Measurements from ENCODE around the gene DSCAML1. TPM values are rescaled to one million over a fixed set of nuclear protein-coding genes. Genes with fewer than 3 reads are reported as not detected.
A peak's percentile ranks its signal among the peaks of the same experiment; 100 is the strongest.

Gene DSCAML1
- total RNA-seq, 1 experiment from 2014 or later, result 0.03 TPM

DNA sequence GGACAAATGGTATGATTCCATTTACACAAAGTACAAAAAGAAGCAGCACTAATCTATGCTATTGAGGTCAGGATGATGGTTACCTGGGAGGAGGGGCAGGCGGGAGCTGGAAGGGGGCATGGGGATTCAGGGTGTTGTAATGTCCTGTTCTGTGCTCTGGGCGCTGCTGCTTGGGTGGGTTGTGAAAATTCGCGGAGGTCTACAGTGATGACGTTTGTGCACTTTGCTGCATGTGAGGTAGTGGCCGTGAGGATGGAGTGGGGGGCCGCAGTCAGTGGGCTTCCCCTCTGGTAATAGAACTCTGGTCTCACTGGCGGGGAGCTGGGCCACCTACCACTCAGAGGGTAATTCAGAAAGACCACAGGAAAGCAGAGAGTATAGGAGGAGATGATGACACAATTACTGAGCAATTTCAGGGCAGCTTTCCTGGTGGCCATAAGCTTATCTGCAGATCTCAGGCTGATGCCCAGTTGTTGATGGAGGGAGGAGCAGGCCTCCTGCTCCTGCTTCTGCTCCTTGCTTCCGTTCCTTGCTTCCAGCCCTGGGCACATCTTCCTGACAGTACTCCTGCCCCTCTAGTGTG, 347.8 kb downstream of the DSCAML1 start:
- Histone ChIP-seq H3K27ac (peak overlapping the region; percentile 53), H3K36me3 (no peaks in the 10 kb centered on the region), H3K4me3 (no peak overlapping the region), H3K9me3 (replicated peaks) (no peaks in the 10 kb centered on the region), H3K27me3 (replicated peaks) (no peaks in the 10 kb centered on the region), H3K4me1 (replicated peaks) (peaks cover 28% of the 10 kb centered on the region)
- DNase-seq (ENCODE audit: low read depth in 1 of 2, low spot score in 2 of 2), result peak; percentile 84 to 87

DNA sequence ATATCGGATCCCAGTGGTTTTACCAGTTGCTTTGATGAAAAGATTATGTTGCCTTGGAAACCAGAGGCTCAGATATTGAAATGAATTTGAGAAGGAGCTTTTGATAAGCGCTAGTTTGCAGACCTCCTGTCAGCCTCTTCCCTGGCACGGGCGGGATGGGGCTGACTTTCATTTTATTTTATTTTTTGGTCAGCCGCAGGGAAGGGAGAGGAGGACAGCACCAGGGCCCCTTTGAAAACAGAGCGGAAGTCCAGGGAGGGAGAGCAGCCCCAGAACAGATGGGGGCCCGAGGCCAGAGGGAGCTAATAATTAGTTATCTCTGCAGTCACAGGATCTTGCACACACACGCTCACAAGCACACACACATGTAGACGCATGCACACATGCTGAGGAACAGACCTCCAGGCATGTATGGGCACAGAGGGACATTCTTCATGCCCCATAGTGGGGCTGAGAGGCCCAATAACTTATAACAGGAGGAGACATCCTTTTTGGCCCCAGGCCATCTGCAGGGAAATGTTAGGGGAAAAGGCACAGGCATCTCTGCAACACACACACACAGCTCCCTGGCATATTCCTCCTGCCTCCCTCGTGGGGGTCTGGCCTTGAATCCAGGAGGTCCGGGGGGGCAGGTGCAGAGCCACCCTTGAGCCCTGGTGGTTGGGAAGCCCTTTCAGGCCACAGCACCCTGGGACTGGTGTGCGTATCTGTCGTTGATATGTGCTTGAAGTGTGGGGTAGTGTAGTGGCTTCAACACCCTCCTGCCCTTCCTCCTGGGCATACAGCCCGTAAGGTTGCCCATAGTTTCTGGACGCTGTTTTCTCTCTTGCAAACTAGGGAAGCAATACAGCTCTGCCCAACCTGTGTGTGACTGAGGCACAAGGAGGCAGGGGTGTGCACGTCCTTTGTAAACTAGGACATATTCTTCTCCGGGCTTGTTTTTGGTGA, 352.0 kb downstream of the DSCAML1 start:
- H3K4me1 ChIP-seq (replicated peaks), result peaks cover 31% of the 10 kb centered on the region
- no peaks in the 10 kb centered on the region for H3K9me3 ChIP-seq (replicated peaks)
- H3K27me3 ChIP-seq (replicated peaks), result no peaks in the 10 kb centered on the region
- H3K36me3 ChIP-seq, result no peaks in the 10 kb centered on the region
- no peak overlapping the region for H3K27ac ChIP-seq
- H3K4me3 ChIP-seq, result no peak overlapping the region
- DNase-seq (ENCODE audit: low read depth in 1 of 2, low spot score in 2 of 2), result no peak

- H3K27me3 ChIP-seq (replicated peaks), result no peaks in the 10 kb centered on the region
Observed at GRCh38 chr11:117444256-117444655, 352.8 kb downstream of the DSCAML1 start.

GRCh38 chr11:117443266-117444186, 353.5 kb downstream of the DSCAML1 start:
- peaks cover 16% of the 10 kb centered on the region for H3K4me1 ChIP-seq (replicated peaks)
- DNase-seq (ENCODE audit: low read depth in 1 of 2, low spot score in 2 of 2), result peak; percentile 52 to 69
- no peaks in the 10 kb centered on the region for H3K9me3 ChIP-seq (replicated peaks)
- H3K27me3 ChIP-seq (replicated peaks), result no peaks in the 10 kb centered on the region
- H3K4me3 ChIP-seq, result no peak overlapping the region
- H3K27ac ChIP-seq, result no peak overlapping the region
- no peaks in the 10 kb centered on the region for H3K36me3 ChIP-seq

More at GRCh38 chr11:117444256-117444655, 352.8 kb downstream of the DSCAML1 start:
- H3K36me3 ChIP-seq, result no peaks in the 10 kb centered on the region
- H3K27ac ChIP-seq, result no peak overlapping the region
- H3K4me3 ChIP-seq, result no peak overlapping the region
- peaks cover 24% of the 10 kb centered on the region for H3K4me1 ChIP-seq (replicated peaks)
- no peak for DNase-seq (ENCODE audit: low read depth in 1 of 2, low spot score in 2 of 2)
- no peaks in the 10 kb centered on the region for H3K9me3 ChIP-seq (replicated peaks)

DNA sequence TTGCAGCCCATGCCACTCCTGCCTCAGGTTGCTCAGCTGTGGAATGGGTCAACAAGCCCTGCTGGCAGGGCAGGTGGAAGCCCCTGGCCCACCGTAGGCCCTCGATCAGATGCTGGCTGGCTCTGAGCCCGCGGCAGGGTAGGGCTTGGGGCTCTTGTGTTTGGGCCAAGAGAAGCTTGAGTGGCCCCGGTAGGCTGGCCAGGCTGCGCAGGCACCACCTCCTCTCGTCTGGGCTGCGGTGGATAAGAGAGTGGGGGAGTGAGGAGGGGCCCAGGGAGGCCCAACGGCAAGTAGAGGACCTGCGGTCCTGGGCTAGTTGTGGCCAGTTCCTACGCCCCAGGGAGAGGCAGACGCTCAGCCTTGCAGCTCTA, 354.2 kb downstream of the DSCAML1 start:
- Histone ChIP-seq H3K36me3 (no peaks in the 10 kb centered on the region), H3K4me1 (replicated peaks) (peaks cover 10% of the 10 kb centered on the region), H3K27me3 (replicated peaks) (no peaks in the 10 kb centered on the region), H3K4me3 (no peak overlapping the region), H3K27ac (no peak overlapping the region), H3K9me3 (replicated peaks) (no peaks in the 10 kb centered on the region)
- no peak for DNase-seq (ENCODE audit: low read depth in 1 of 2, low spot score in 2 of 2)

- Histone ChIP-seq H3K36me3 (no peaks in the 10 kb centered on the region), H3K9me3 (replicated peaks) (no peaks in the 10 kb centered on the region), H3K27ac (no peak overlapping the region), H3K4me1 (replicated peaks) (peaks cover 8% of the 10 kb centered on the region), H3K4me3 (no peak overlapping the region), H3K27me3 (replicated peaks) (no peaks in the 10 kb centered on the region)
- DNase-seq (ENCODE audit: low read depth in 1 of 2, low spot score in 2 of 2), result no peak
Observed at GRCh38 chr11:117442049-117442868, 354.8 kb downstream of the DSCAML1 start.

DNA sequence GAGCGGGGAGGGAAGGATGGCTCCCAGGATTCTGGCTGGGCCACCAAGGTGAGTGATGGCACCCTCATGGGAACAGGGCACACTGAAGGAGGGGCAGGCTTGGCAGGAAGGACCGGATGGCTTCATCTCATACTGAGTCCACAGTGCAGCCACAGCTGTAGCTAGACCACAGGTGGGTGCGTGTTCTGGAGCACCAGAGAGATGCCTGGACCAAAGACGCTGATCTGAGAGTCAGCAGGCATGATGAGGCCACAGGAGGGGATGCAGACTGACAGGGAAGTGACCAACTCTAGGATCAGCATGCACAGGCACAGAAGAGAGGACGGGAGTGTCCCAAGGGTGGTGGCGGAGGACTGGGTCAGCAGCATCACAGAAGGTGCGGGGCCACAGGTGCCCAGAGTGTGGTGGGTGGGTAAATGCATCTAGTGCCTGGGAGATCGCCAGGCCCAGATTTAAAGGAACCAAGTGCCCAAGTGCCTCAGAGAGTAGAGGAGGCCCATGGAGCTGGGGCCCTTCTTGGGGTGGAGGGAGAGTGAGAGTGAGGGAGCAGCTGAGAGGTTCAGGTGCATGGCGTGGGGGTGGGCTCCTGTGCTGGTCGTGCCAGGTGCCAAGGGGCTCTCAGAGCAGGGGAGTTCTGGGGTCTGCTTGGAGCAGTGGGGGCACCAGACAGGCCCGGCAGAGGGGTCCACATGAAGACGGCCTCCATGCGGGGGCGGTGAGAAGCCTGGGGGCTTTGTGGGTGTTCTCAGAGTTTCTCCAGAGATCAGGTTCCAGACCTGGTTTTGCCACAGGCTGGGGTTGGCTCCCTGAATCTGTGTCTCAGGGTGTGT, 355.7 kb downstream of the DSCAML1 start:
- Histone ChIP-seq H3K36me3 (no peaks in the 10 kb centered on the region), H3K9me3 (replicated peaks) (no peaks in the 10 kb centered on the region), H3K27ac (no peak overlapping the region), H3K4me1 (replicated peaks) (peaks cover 8% of the 10 kb centered on the region), H3K4me3 (no peak overlapping the region), H3K27me3 (replicated peaks) (no peaks in the 10 kb centered on the region)
- DNase-seq (ENCODE audit: low read depth in 1 of 2, low spot score in 2 of 2), result no peak

DNA sequence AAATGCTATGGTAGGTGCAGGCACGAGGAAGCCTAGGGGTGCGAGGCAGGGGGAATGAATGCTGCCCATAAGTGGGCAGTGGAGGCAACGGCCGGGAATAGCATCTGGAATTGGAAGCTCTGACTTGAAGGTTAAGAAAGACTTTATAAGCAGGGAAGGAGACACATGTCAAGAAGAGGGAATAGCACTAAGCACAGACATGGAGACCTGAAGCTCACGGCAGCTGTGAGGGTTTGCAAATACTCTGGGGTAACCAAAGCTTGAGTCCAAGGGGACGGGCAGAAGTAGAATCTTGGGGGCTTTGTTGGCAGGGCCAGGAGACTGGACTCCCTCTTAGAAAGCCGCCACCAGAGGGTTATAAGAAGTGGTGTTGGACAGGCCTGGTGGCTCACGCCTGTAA, 356.8 kb downstream of the DSCAML1 start:
- no peak for DNase-seq (ENCODE audit: low read depth in 1 of 2, low spot score in 2 of 2)
- Histone ChIP-seq H3K4me1 (replicated peaks) (peaks cover 8% of the 10 kb centered on the region), H3K27me3 (replicated peaks) (no peaks in the 10 kb centered on the region), H3K27ac (no peak overlapping the region), H3K36me3 (no peaks in the 10 kb centered on the region), H3K9me3 (replicated peaks) (no peaks in the 10 kb centered on the region), H3K4me3 (no peak overlapping the region)

DNA sequence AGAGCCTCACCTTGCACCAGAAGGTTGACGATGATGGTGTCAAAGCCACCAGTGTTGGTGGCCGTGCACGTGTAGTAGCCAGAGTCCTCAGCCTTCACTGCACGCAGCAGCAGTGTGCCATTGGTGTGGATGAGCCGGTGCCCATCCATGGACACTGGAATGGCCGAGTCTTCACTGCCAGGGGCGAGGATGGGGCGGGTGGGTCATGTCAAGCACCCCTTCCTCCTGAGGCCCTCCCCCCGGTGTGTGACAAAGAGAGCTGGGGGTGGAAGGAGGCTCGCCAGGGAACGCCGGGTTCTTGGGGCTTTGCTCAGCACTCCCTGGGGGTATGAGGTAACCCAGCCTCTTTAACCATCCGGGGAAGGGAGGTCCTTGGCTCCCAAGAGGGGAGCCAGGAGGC, 357.8 kb downstream of the DSCAML1 start:
- no peaks in the 10 kb centered on the region for H3K27me3 ChIP-seq (replicated peaks)
- no peak overlapping the region for H3K27ac ChIP-seq
- H3K4me3 ChIP-seq, result no peak overlapping the region
- no peaks in the 10 kb centered on the region for H3K36me3 ChIP-seq
- H3K9me3 ChIP-seq (replicated peaks), result no peaks in the 10 kb centered on the region
- DNase-seq (ENCODE audit: low read depth in 1 of 2, low spot score in 2 of 2), result no peak
- peaks cover 8% of the 10 kb centered on the region for H3K4me1 ChIP-seq (replicated peaks)

DNA sequence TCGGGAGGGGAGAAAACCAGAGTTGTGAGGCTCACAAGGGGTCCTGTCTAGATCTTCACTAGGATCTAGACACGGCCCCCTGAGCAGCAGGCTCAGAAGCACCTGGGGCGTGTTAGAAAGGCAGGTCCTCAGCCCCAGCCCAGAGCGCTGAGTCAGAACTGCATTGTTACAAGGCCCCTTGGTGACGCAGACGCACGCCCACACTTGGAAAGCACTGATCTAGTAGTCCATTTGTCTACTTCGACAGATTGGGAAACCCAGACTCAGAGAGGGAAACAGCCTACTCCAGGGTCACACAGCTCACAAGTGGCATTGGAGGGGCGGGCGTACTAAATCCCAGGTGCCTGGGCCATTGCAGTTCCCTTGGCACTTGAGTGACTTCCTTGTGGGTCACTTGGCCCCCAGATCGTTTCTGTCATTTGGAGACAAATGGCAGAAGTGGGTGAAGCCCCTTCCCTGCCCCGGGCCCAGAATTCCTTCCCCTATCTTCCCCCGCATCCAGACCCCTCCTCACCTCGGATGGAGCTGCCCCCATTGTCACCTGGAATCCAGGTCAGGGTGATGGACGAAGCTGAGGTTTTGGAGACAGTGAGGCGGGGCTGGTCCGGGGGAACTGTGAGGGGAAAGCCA, 358.5 kb downstream of the DSCAML1 start:
- H3K36me3 ChIP-seq, result no peaks in the 10 kb centered on the region
- H3K27me3 ChIP-seq (replicated peaks), result no peaks in the 10 kb centered on the region
- DNase-seq (ENCODE audit: low read depth in 1 of 2, low spot score in 2 of 2), result no peak
- no peak overlapping the region for H3K4me3 ChIP-seq
- H3K27ac ChIP-seq, result no peak overlapping the region
- peaks cover 2% of the 10 kb centered on the region for H3K4me1 ChIP-seq (replicated peaks)
- no peaks in the 10 kb centered on the region for H3K9me3 ChIP-seq (replicated peaks)

DNA sequence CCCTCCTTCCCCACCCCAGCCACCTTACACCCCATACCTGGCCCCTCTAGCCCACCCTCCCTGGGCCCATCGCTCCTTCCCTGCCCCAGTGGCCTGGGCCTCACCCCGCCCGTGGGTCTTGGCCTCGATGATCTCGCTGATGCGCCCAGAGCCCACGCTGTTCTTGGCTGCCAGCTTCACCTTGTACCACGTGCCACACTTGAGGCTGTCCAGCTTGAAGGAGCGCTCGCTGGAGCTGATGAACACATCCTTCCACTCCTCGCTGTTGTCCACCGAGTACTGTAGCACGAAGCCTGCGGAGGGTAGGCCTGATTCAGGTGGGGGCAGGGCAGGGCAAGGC, 359.3 kb downstream of the DSCAML1 start:
- H3K27me3 ChIP-seq (replicated peaks), result no peaks in the 10 kb centered on the region
- no peaks in the 10 kb centered on the region for H3K9me3 ChIP-seq (replicated peaks)
- H3K27ac ChIP-seq, result no peak overlapping the region

DNA sequence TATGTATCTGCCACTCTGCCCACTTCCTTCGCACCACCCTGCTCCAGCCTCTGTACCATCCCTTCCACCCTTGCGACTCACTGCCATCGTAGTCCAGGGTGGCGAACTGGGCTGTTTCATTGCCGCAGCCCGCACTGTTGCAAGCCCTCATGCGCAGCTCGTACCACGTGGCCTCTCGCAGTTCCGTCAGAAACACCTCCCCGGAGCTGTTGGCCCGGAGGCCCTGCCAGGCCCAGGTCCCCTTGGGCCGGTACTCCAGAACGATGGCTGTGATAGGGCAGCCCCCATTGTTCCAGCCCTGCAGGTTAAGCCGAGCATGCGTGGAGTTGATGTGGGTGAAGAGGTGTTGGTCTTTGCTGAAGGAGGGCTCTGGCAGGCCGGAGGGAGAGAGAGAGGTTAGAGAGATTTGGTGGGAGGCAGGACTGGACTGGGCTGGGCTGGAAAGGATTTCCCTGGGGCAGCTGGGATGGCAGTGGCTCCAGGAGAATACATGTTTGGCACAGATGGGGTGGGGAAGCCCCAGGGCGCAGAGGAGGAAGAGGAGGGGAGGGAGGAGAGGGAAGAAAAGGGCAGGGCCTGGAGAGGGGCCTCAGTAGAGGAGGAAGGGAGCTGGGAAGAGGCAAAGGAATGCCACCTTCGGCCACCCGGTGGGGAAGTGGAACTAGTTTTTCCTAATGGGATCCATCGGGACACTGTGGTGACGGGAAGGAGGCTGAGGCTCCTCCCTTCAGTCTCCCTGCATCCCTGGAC, 359.8 kb downstream of the DSCAML1 start:
- no peaks in the 10 kb centered on the region for H3K9me3 ChIP-seq (replicated peaks)

More for the DNA sequence above, 359.3 kb downstream of the DSCAML1 start:
- no peak overlapping the region for H3K4me3 ChIP-seq
- H3K36me3 ChIP-seq, result no peaks in the 10 kb centered on the region
- no peaks in the 10 kb centered on the region for H3K4me1 ChIP-seq (replicated peaks)
- DNase-seq (ENCODE audit: low read depth in 1 of 2, low spot score in 2 of 2), result no peak

More for the DNA sequence above, 359.8 kb downstream of the DSCAML1 start:
- H3K36me3 ChIP-seq, result no peaks in the 10 kb centered on the region
- no peaks in the 10 kb centered on the region for H3K4me1 ChIP-seq (replicated peaks)
- no peaks in the 10 kb centered on the region for H3K27me3 ChIP-seq (replicated peaks)
- no peak overlapping the region for H3K27ac ChIP-seq
- no peak overlapping the region for H3K4me3 ChIP-seq
- DNase-seq (ENCODE audit: low read depth in 1 of 2, low spot score in 2 of 2), result no peak
